Measurements from ENCODE around the gene DXO. TPM values are rescaled to one million over a fixed set of nuclear protein-coding genes. Genes with fewer than 3 reads are reported as not detected.
A peak's percentile ranks its signal among the peaks of the same experiment; 100 is the strongest.

The DXO gene
- total and polyA plus RNA-seq, 2 donors (not counting 1 experiment from before 2014, with no cell fraction given) = 36.1 to 150 TPM

- TF ChIP-seq CTCF (IDR thresholded peaks at IDR 0.05) (no peak), EZH2 (IDR thresholded peaks at IDR 0.05; ENCODE audit: borderline replicate concordance, insufficient read depth, low read depth, low read length, poor library complexity, severe bottlenecking) (no peak)
- Histone ChIP-seq H3K79me2 (ENCODE audit: control insufficient read depth, insufficient read depth, low read length) (peaks cover 13% of the 10 kb centered on the region), H3K4me1 (ENCODE audit: control insufficient read depth in 2 of 2, insufficient read depth in 2 of 2, low read length in 2 of 2) (peaks cover 18 to 23% of the 10 kb centered on the region in 2 donors), H2AFZ (ENCODE audit: insufficient read depth, low read depth, low read length, poor library complexity, severe bottlenecking) (peak overlapping the region; percentile 77), H3K27me3 (replicated peaks in 1 of 4; ENCODE audit: control extremely low read depth in 1 of 4, control insufficient read depth in 3 of 4, insufficient read depth in 4 of 4, low read length in 3 of 4) (no peaks in the 10 kb centered on the region), H3K4me3 (ENCODE audit: control extremely low read depth in 1 of 5, extremely low read depth in 1 of 5, insufficient read depth in 1 of 5, low read depth in 2 of 5, low read length in 4 of 5) (peak overlapping the region; percentile 35 to 92 (median 80)), H3K9me3 (ENCODE audit: control extremely low read depth in 1 of 3, control insufficient read depth in 2 of 3, insufficient read depth in 1 of 3, low read length in 2 of 3) (peaks cover 0 to 3% (median 0%) of the 10 kb centered on the region in 3 donors), H4K20me1 (ENCODE audit: control insufficient read depth, insufficient read depth, low read length, poor library complexity, severe bottlenecking) (no peaks in the 10 kb centered on the region), H3K36me3 (replicated peaks in 1 of 2; ENCODE audit: control extremely low read depth in 1 of 2, control insufficient read depth in 1 of 2, extremely low read depth in 1 of 2, insufficient read depth in 2 of 2, low read length in 1 of 2) (peaks cover 0 to 23% of the 10 kb centered on the region in 2 experiments), H3K9ac (ENCODE audit: low read length) (peak overlapping the region; percentile 98), H3K27ac (ENCODE audit: low read length in 2 of 2) (peak overlapping the region; percentile 96 to 100), H3K4me2 (replicated peaks; ENCODE audit: low read depth, low read length, poor library complexity, severe bottlenecking) (peak overlapping the region; percentile 89)
- WGBS (ENCODE audit: insufficient coverage) = 13% methylated on average over 19 of the region's 19 CpGs
- ATAC-seq (ENCODE audit: low read depth) = no peak
- no peak for DNase-seq
- peak overlapping the region; percentile 100 for H3K27ac Mint-ChIP-seq
- ChIA-PET POLR2A (interaction anchor here (1.1 to 3.6 kb wide), 5 partner anchors 14 to 1355 kb away, joined by 3 to 24 read pairs (median 6); partner anchors contain the start of genes ATF6B, DDX39B, MRPS18B and NELFE), CTCF (interaction anchor here (1.2 to 1.8 kb wide), 3 partner anchors 14 to 22 kb away, joined by 3 to 10 read pairs (median 6); partner anchors contain the start of genes NELFE and SKIC2)
- H3K4me1 Mint-ChIP-seq = peaks cover 34% of the 10 kb centered on the region
- intact Hi-C loops (cut with micrococcal nuclease) = loop anchor here (1.0 to 10.0 kb wide), 5 partner anchors 14 to 1908 kb away; partner anchors contain the start of genes CLIC1, HSD17B8, POLR1H and PPP1R11
- no peaks in the 10 kb centered on the region for H3K27me3 Mint-ChIP-seq
- no peaks in the 10 kb centered on the region for H3K9me3 Mint-ChIP-seq (ENCODE audit: insufficient read depth)
- H3K4me3 Mint-ChIP-seq = peak overlapping the region; percentile 98
These were observed 892 bp upstream of the DXO start for GRCh38 chr6:31972709-31973350.

All from B cell (primary cell).